GM19238 (cell line): ENCODE data around the gene COA5.

ENCODE experiments used
- DNase-seq: peaks from one replicate; pipeline ENCODE4 v3.0.0; 2011; ENCODE audit warnings: low spot score; ENCODE audit not compliant: insufficient read length

Gene COA5

DNA sequence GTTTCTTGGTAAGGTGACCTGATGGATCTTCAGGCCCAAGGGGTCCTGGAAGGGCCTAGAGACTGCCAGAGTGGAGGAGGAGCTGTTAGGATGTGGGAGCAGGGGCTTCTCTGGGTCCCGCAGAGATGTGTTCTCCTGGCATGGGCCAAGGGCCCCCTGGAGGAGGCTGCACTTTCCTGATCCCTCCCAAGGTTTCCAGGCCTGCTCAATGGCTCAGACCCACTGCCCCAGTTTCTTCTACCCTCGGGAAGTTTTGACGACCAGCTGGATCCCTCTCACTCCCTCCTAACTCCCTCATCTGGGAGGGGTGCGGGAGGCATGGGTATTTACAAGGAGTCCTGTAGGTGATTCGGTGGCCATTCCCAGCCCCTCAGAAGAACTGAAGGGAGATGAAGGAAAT lies 36.1 kb downstream of the COA5 start:
- DNase-seq, result no peak

DNA sequence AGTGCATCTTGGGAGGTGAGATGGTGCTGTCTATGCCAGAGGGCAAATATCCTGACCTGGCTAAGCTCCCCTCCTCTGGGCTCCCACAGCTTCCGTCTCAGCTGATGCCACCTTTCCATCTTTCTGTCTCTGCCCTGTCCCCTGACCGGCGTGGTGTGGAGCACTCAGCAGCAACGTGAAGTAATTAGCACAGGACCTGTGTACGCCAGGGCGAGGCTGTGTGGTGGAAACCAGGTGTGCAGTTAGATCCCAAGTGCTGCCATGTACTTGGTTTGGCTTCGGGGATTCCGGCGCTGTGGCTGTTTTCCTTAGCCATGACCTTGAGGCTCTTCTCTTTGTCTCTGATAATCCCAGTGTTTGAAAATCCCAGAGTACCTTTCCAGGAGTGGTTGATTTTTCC lies 36.5 kb downstream of the COA5 start:
- DNase-seq, result no peak

DNA sequence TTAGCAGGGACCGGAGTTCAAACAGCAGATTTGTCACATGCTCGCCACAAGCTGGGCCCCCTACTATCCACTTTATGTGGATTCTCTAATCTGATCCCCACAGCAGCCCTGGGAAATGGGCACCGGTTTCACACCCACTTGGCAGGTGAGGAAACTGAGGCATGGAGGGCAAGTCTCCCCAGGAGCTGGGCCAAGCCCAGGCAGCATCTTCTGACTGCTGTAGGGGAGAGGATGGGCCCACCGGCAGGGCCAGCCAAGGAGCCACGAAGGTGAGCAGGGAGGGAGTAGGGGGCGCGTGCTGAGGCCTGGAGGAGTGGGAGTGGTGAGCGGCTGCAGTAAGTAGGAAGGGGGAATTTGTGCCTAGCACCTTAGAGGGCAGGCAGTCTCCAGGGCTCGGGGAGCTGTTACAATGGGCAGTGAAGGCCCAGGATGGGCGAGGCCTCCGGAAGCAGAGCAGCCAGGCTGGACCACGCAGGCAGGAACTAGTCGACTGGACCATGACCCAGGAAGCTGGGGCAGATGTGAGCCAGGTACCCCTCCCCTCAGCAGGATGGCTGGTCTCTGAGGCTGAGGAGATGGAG lies 37.1 kb downstream of the COA5 start:
- no peak for DNase-seq

DNA sequence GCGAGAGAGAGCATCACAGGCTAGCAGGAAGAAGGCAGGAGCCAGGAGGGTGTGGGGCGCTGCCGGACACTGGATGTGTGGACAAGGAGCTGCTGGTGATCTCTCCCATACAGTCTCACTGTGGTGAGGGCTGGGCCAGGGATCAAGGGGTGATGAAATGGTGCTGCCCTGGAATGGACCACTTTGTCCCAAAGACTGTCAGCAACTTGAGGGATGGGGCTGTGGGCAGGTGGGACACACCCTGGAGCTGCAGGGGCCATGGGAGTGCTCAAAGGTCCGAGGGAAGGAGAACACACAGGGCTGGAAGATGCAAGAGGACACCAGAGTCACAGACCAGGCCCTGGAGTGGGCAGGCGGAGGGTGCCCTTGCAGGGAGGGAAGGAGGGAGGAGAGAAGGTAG lies 38.0 kb downstream of the COA5 start:
- DNase-seq, result no peak

- DNase-seq, result no peak
Observed at GRCh38 chr2:98569915-98570314, 38.4 kb downstream of the COA5 start.

DNA sequence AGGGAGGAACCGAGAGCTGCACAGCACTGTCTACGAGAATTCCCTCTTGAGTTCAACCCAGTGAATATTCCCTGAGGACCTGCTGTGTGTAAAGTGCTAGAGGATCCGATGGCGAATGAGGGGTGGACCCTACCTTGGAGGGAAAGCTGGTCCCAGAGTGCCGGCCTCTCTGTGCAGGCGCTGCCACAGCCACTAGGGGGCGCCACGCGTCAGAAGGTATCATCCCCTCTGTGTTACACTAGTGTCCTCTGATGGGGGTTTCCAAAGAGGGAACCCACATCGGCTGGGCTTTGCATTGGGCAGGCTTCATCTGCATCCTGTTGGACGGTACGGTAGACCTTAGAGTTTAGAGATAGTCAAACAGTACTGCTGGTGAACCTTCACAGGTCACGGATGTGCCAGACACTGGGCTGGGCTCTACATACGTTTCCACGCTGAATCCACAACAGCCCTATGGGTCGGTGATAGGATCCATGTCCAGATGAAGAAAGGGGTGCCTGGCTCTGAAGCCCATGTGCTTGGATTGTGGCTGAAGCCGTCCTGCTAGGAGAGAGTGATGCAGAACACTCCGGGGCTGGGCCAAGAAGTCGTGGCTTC lies 39.0 kb downstream of the COA5 start:
- DNase-seq, result peak; percentile 61

DNA sequence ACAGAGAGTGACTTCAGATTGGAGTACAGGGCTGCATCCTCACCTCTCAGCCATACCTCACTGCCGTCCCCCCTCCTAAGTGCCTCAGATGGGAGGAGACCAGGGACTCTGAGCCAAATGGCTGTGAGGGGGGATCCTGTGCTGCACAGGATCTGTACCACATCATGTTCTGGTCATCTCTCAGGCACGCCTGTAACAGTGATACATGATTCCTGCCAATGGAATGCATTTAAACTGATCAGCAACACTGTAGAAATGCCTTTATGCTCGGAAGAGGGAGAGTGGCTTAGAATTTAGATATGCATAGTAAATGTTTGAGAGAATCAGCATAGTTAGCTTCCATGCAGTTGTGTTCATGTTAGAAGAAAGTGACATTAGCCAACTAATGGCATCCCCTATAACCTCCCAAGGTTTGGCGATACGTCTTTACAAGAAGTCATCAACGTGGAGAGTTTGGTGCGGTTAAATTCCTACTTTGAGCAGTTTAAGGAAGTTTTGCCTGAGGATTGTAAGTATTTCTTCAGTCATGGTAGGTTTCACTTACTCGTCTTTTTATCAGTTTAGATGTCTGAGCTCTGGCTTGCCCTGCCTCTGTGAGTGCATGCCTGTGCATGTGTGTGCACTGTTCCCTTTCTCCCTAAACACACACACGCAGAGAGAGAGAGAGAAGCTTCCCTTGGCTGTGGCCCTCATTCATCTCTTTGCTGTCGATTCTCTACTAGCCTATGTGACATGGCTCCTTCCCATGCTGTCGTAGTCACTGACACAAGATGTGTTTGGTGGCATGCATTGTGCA lies 40.0 kb downstream of the COA5 start:
- DNase-seq, result no peak

- DNase-seq, result no peak
Observed at GRCh38 chr2:98565941-98566340, 42.4 kb downstream of the COA5 start.

GRCh38 chr2:98565286-98565860 lies 42.9 kb downstream of the COA5 start:
- DNase-seq, result no peak

GRCh38 chr2:98564541-98565132 lies 43.7 kb downstream of the COA5 start:
- no peak for DNase-seq

- no peak for DNase-seq
Observed at GRCh38 chr2:98563394-98563793, 44.9 kb downstream of the COA5 start.

DNA sequence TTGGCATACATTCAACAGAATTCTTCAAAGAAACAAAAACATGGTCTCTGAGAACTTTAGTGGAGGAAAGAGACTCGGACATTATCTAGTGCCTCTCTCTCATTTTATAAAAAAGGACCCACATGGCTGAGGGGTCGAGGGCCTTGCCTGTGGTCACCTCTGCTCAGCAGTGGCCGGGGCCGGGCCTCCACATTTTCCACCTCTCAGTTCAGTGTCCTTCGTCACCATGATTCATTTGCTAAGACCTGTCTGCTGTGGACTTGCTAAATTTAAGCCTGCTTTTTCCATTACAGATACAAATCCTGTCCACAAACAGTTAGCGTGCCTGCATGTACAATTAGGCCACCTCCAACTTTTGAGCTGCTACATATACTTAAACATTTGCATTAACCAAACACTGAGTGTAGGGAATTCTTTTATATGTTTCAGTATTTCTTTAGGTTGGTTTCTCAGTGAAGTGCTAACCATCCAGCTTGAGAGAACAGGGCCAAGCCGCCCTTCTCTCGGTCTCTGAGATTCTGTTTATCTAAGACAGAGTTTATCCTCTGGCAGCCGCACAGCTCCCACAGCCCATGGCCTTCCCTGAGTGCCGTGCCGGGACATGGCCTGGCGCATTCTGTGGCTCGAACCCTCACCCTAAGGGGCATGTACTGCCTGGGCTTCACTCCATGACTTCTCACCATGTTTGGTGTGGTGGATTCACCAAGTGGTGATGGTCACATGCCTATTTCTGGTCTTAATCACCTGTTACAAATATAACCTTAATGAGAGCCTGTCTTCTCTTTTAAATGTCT lies 46.2 kb downstream of the COA5 start:
- DNase-seq, result no peak

DNA sequence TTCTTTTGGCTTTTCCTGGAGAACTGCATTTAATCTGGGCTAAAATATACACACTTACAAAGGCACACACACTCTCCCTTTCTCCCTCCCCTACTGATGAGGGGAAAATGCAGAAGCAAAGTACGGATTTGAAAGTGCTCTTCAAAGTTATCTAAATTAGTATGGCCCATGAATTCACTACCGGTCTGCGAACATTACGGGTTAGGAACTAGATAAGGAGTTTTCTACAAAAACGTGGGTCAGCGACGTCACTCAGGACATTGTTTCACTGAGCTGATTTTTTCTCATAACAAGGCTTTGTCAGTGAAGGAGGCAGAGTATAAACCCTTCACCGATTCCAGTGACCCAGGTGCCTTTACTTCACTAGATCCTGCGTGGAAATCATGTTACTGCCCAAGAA lies 47.3 kb downstream of the COA5 start:
- DNase-seq, result no peak

- DNase-seq, result no peak
Observed at GRCh38 chr2:98560256-98560771, 48.0 kb downstream of the COA5 start.

DNA sequence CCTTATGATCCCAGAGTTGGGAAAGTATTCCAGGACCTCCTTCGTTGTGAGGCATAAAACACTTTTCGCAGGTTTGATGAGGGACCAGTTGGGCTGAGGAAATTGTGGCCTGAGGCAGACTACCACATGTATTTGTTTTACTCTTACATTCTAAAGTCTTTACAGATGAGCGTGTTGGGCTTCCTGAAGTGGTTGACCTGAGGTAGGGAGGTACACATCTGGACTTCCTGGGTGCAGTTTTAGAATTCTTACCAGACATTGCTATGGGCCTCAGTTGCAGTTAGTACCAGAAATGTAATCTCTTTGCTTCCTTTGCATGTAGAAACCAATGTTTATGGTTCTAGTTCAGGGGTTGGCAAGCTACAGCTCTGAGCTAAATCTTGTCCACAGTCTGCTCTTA lies 48.7 kb downstream of the COA5 start:
- DNase-seq, result no peak

- DNase-seq, result no peak
Observed at GRCh38 chr2:98558852-98559530, 49.3 kb downstream of the COA5 start.

DNA sequence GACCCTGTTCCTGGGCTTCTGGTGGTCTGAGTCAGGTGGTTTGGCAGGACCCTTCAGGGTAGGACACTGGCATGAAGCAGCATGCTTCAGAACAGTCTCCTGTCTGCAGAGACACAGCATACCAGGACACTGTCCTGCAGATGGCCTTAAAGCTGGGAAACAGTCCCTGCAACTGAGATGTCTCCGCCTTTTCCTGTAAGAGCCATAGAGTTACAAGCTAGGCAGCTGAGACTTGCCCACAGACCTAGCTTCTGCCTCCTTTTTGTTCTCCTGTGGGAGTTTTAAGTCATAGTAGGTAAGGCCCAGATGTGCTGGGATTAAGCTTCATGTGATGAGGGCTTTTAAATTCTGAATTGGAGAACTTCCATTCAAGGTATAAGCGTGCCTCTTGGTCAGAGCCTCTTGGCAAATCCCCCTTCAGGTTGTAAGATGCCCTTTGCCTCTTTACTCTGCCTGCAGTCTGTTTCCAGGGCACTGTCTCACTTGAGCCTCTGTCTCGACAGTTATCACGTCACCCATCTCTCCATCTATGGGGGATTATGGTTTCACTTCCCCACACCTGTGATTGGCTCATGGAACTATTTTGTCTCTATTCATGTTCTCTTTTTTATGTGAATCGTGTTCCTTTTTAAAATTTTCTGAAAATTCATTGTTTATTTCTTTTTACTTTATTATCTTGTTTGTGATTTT lies 51.8 kb downstream of the COA5 start:
- peak; percentile 47 for DNase-seq

DNA sequence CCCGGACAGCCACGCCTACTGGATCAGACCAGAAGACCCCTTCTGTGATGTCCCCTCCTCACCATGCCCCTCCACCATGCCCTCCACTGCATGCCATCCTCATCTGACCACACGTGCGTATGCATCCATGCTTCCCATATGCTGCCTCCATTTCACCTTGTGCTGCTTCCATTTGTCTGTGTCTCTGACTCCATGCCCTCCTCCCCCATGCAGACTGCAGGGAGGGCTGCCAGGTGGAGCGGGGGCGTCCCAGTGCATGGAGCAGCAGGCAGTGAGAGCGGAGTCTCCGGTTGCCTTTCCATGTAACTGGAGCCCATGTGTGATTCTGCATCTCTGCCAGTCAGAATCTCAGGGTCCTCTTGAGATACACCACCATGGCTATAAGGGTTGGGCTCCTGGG lies 52.6 kb downstream of the COA5 start:
- DNase-seq, result no peak

DNA sequence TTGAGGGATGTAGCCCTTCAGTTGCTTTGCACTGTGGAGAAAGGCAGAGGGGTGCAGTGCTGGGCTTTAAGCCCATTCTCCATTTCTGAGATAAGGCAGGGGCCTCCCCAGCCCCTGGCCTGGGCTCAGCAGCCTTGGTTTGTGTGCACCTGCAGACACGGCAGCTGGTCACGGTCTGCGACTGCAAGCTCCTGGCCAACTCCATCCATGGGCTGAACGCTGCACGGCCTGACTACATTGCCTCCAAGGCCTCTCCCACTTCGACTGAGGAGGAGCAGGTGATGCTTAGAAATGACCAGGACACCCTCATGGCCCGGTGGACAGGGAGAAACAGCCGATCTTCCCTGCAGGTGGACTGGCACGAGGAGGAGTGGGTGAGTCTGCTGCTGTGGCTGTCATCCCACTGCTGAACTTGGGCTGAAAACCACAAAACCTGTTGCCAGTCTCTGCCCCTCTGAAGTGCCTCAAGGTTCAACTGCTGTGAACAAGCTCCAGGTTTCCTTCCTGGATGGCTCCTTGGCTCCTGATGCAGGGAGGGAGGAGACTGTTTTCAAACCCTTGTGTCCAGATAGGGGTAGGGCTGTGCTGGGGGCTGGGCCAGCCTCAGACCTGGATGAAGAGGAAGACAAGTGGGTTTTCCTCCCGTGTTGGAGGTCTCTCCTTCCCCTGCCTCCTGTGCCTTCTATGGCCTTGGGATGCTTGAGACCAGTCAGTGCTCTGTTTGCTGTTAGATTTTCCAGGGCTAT lies 54.0 kb downstream of the COA5 start:
- DNase-seq, result no peak
